Breast epithelium (tissue), 3 donors: Measurements from ENCODE around the gene XDH.

Source experiments
- CTCF ChIP-seq, 3 donors: fragments of 450-650 bp; IDR thresholded peaks; one replicate each; pipeline ENCODE4 v1.5.1; 2016 to 2017; ENCODE audit warnings: antibody characterized with exemption in 3 of 3, mild to moderate bottlenecking in 3 of 3, moderate library complexity in 3 of 3
- POLR2A ChIP-seq: fragments of 450-650 bp; IDR thresholded peaks from one replicate; pipeline ENCODE4 v1.6.1; 2016; ENCODE audit warnings: antibody characterized with exemption, mild to moderate bottlenecking, moderate library complexity
- POLR2AphosphoS5 ChIP-seq, 3 donors: sonication (generic); formaldehyde crosslinking; IDR thresholded peaks; one replicate each; pipeline ENCODE4 v1.6.1; 2017; ENCODE audit warnings: antibody characterized with exemption in 3 of 3

- no peak for TF ChIP-seq CTCF (IDR thresholded peaks at IDR 0.05)
- TF ChIP-seq POLR2A, result no peak
- TF ChIP-seq POLR2AphosphoS5 (IDR thresholded peaks at IDR 0.05), result no peak
These were observed 36.2 kb downstream of the XDH start for GRCh38 chr2:31378389-31378788.
